Esophagus muscularis mucosa (tissue), 4 donors: Measurements from ENCODE around the gene HRH2.

ENCODE experiments used
- EP300 ChIP-seq: sonication (generic); formaldehyde crosslinking; IDR thresholded peaks from one replicate; pipeline ENCODE4 v1.6.1; 2017; ENCODE audit warnings: antibody characterized with exemption
- POLR2A ChIP-seq: fragments of 450-650 bp; IDR thresholded peaks from one replicate; pipeline ENCODE4 v1.6.1; 2017; ENCODE audit warnings: antibody characterized with exemption, moderate library complexity, mild to moderate bottlenecking, low read depth
- POLR2AphosphoS5 ChIP-seq, 2 donors: sonication (generic); formaldehyde crosslinking; IDR thresholded peaks; one replicate each; pipeline ENCODE4 v1.6.1; 2017; ENCODE audit warnings: antibody characterized with exemption in 2 of 2
- TF ChIP-seq, protein P1 (sequence below), 3 experiments: fragments of 200-600 bp in 2 of 3; fragments of 450-650 bp in 1 of 3; sonication (generic) in 2 of 3; IDR thresholded peaks; one replicate each; pipeline ENCODE4 v1.5.1; 2017 to 2019; ENCODE audit warnings: antibody characterized with exemption in 3 of 3, mild to moderate bottlenecking in 2 of 3, moderate library complexity in 1 of 3

DNA sequence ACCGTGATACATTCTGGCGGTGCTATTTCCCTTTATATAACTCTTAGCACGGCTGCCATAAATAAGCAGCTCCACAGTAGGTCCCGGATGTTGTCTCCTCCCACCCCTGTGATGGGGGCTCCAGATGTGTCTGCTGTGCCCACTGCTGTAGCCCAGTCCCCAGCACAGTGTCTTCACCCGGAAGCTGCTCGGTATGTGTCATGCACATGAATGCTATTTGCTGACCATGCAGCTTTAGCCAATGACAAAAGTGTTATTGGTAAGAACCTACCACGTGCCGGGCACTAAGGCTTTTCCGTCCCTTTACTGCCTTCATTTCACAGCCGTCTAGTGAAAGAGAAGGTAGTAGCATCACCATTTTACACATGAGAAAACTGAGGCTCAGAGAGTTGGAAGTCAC, 20.2 kb downstream of the HRH2 start:
- TF ChIP-seq, protein P1, sequence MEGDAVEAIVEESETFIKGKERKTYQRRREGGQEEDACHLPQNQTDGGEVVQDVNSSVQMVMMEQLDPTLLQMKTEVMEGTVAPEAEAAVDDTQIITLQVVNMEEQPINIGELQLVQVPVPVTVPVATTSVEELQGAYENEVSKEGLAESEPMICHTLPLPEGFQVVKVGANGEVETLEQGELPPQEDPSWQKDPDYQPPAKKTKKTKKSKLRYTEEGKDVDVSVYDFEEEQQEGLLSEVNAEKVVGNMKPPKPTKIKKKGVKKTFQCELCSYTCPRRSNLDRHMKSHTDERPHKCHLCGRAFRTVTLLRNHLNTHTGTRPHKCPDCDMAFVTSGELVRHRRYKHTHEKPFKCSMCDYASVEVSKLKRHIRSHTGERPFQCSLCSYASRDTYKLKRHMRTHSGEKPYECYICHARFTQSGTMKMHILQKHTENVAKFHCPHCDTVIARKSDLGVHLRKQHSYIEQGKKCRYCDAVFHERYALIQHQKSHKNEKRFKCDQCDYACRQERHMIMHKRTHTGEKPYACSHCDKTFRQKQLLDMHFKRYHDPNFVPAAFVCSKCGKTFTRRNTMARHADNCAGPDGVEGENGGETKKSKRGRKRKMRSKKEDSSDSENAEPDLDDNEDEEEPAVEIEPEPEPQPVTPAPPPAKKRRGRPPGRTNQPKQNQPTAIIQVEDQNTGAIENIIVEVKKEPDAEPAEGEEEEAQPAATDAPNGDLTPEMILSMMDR (IDR thresholded peaks at IDR 0.05) = no peak
- TF ChIP-seq POLR2AphosphoS5 (IDR thresholded peaks at IDR 0.05) (no peak), EP300 (no peak), POLR2A (no peak)
